HEK293T (cell line): ENCODE data around the gene PBX1.

Experiments
- CTCF ChIA-PET: fragments of 350-600 bp; formaldehyde crosslinking; extraction: SDS; loops from one replicate; lab custom pipeline; 2021; ENCODE audit warnings: antibody characterized with exemption, inconsistent platforms; lab: Yijun Ruan, JAX
- POLR2A ChIA-PET: fragments of 350-600 bp; formaldehyde crosslinking; extraction: SDS; loops from one replicate; lab custom pipeline; 2020; ENCODE audit warnings: antibody characterized with exemption, inconsistent platforms; lab: Yijun Ruan, JAX
- DNase-seq: peaks from one replicate; pipeline ENCODE4 v3.0.0; 2012; ENCODE audit warnings: mixed read lengths; ENCODE audit errors: extremely low spot score
- ARNT ChIP-seq: fragments of 450-650 bp; IDR thresholded peaks from 2 replicates; pipeline ENCODE4 v1.6.1; 2017; ENCODE audit warnings: mild to moderate bottlenecking
- BHLHE40 ChIP-seq: fragments of 450-650 bp; IDR thresholded peaks from 2 replicates; pipeline ENCODE4 v1.6.1; 2016; ENCODE audit warnings: mild to moderate bottlenecking, moderate library complexity, borderline replicate concordance
- CTBP1 ChIP-seq: fragments of 450-650 bp; IDR thresholded peaks from 2 replicates; pipeline ENCODE4 v1.6.1; 2016; ENCODE audit warnings: borderline replicate concordance
- ELF4 ChIP-seq: fragments of 450-650 bp; IDR thresholded peaks from 2 replicates; pipeline ENCODE4 v1.6.1; 2017; ENCODE audit warnings: antibody characterized with exemption
- FOXA1 ChIP-seq: fragments of 450-650 bp; IDR thresholded peaks from 2 replicates; pipeline ENCODE4 v1.6.1; 2016; ENCODE audit warnings: mild to moderate bottlenecking
- FOXK2 ChIP-seq: fragments of 450-650 bp; IDR thresholded peaks from 2 replicates; pipeline ENCODE4 v1.6.1; 2016; ENCODE audit warnings: mild to moderate bottlenecking
- FOXM1 ChIP-seq: fragments of 450-650 bp; IDR thresholded peaks from 2 replicates; pipeline ENCODE4 v1.6.1; 2017; ENCODE audit warnings: mild to moderate bottlenecking, borderline replicate concordance
- HDGF ChIP-seq: fragments of 450-650 bp; IDR thresholded peaks from 2 replicates; pipeline ENCODE4 v1.6.1; 2017; ENCODE audit warnings: antibody characterized with exemption, borderline replicate concordance
- L3MBTL2 ChIP-seq: fragments of 450-650 bp; conservative IDR thresholded peaks from 2 replicates; pipeline ENCODE4 v1.6.1; 2016; ENCODE audit warnings: mild to moderate bottlenecking
- LEF1 ChIP-seq: fragments of 450-650 bp; IDR thresholded peaks from 2 replicates; pipeline ENCODE4 v1.6.1; 2017; ENCODE audit warnings: mild to moderate bottlenecking, borderline replicate concordance
- NFRKB ChIP-seq: fragments of 450-650 bp; IDR thresholded peaks from 2 replicates; pipeline ENCODE4 v1.6.1; 2016; ENCODE audit warnings: mild to moderate bottlenecking, moderate library complexity
- PKNOX1 ChIP-seq: fragments of 450-650 bp; IDR thresholded peaks from 2 replicates; pipeline ENCODE4 v1.6.1; 2016
- SP1 ChIP-seq: fragments of 450-650 bp; IDR thresholded peaks from 2 replicates; pipeline ENCODE4 v1.6.1; 2017
- SUZ12 ChIP-seq: fragments of 450-650 bp; IDR thresholded peaks from 2 replicates; pipeline ENCODE4 v1.6.1; 2016; ENCODE audit warnings: mild to moderate bottlenecking
- TARDBP ChIP-seq: fragments of 450-650 bp; IDR thresholded peaks from 2 replicates; pipeline ENCODE4 v1.6.1; 2016
- ZNF384 ChIP-seq: fragments of 450-650 bp; IDR thresholded peaks from 2 replicates; pipeline ENCODE4 v1.6.1; 2016

PBX1 gene

GRCh38 chr1:164624400-164624799 is 65.4 kb downstream of the PBX1 start:
- POLR2A ChIA-PET, result no interaction called here
- no peak for DNase-seq
- CTCF ChIA-PET, result interaction anchor here (1.3 kb wide), 1 partner anchor 163 kb away, joined by 3 read pairs; no protein-coding TSS in a partner anchor
- no peak for TF ChIP-seq FOXK2
- no peak for TF ChIP-seq TARDBP
- TF ChIP-seq ELF4, result no peak
- TF ChIP-seq FOXA1, result no peak
- TF ChIP-seq BHLHE40, result no peak
- TF ChIP-seq LEF1, result no peak
- no peak for TF ChIP-seq ZNF384
- TF ChIP-seq L3MBTL2, result no peak
- no peak for TF ChIP-seq PKNOX1
- TF ChIP-seq CTBP1, result no peak
- no peak for TF ChIP-seq ARNT
- no peak for TF ChIP-seq NFRKB
- TF ChIP-seq SP1, result no peak
- TF ChIP-seq HDGF, result no peak
- no peak for TF ChIP-seq FOXM1
- no peak for TF ChIP-seq SUZ12

GRCh38 chr1:164625004-164625617 is 66.1 kb downstream of the PBX1 start:
- POLR2A ChIA-PET, result no interaction called here
- TF ChIP-seq LEF1 (no peak), L3MBTL2 (no peak), HDGF (no peak), BHLHE40 (no peak), SP1 (no peak), TARDBP (no peak), CTBP1 (no peak)

GRCh38 chr1:164628772-164629171 is 69.8 kb downstream of the PBX1 start:
- CTCF ChIA-PET, result no interaction called here
- TF ChIP-seq CTBP1 (no peak), HDGF (no peak), ARNT (no peak), PKNOX1 (no peak), L3MBTL2 (no peak), NFRKB (no peak), LEF1 (no peak)
- POLR2A ChIA-PET, result no interaction called here
- no peak for DNase-seq

More at GRCh38 chr1:164625004-164625617, 66.1 kb downstream of the PBX1 start:
- no peak for DNase-seq
- CTCF ChIA-PET, result interaction anchor here (1.3 kb wide), 1 partner anchor 163 kb away, joined by 3 read pairs; no protein-coding TSS in a partner anchor

- ChIA-PET CTCF (no interaction called here), POLR2A (no interaction called here)
- TF ChIP-seq TARDBP (no peak), SP1 (no peak), LEF1 (no peak), FOXK2 (no peak), L3MBTL2 (no peak), NFRKB (no peak), ELF4 (no peak), HDGF (no peak)
- DNase-seq, result no peak
These were observed 71.0 kb downstream of the PBX1 start for GRCh38 chr1:164629971-164630370.

GRCh38 chr1:164630626-164631396 is 71.8 kb downstream of the PBX1 start:
- DNase-seq, result no peak
- POLR2A ChIA-PET, result no interaction called here
- TF ChIP-seq SUZ12 (no peak), CTBP1 (no peak), L3MBTL2 (no peak), BHLHE40 (no peak), FOXK2 (no peak), SP1 (no peak), NFRKB (no peak)
- CTCF ChIA-PET, result interaction anchor here (0.8 kb wide), 1 partner anchor 11 kb away, joined by 4 read pairs; no protein-coding TSS in a partner anchor

GRCh38 chr1:164631751-164632150 is 72.8 kb downstream of the PBX1 start:
- no peak for TF ChIP-seq FOXM1
- no peak; the same call in 1 of the 2 replicates for TF ChIP-seq PKNOX1
- no peak for TF ChIP-seq BHLHE40
- TF ChIP-seq SP1, result no peak
- POLR2A ChIA-PET, result no interaction called here

More at GRCh38 chr1:164631751-164632150, 72.8 kb downstream of the PBX1 start:
- CTCF ChIA-PET, result no interaction called here
- DNase-seq, result no peak
